Measurements from ENCODE around the gene SYNGR2.
A peak's percentile ranks its signal among the peaks of the same experiment; 100 is the strongest.

DNA sequence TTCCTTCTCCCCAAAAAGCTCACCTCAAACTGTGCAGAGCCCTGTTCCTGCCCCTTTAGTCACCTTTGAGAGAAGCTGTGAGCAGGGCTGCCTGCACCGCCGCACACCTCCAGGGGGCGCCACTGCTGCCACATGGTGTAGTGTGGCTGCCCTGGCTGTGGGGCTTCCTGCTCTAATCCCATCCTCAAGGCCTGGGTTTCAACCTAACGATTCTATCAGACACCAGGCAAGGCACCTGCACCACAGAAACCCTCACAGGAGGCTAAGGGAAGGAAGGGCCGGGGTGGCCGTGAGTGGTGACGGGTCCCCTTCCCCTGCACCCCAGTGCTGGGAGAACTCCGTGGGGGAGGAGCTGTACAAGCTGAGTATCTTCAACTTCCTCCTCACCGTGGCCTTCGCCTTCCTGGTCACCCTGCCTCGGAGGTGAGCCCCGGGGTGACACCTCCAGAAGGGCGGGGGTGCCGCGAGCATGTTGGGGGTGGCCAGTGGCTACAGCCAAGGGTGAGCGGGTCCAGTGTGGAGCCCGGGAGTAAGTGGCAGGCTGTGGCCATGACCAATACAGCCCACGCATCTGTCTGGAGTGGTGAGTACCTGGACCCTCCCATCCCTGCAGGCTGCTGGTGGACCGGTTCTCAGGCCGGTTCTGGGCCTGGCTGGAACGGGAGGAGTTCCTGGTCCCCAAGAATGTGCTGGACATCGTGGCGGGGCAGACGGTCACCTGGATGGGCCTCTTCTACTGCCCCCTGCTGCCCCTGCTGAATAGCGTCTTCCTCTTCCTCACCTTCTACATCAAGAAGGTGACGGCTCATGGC lies 30.8 kb upstream of the SYNGR2 start:
- peak; percentile 76 to 95 (median 77) for TF ChIP-seq CTCF (IDR thresholded peaks at IDR 0.05 in 2 of 3, conservative IDR thresholded peaks at IDR 0.05 in 1 of 3; ENCODE audit: insufficient read depth in 2 of 3, low read depth in 1 of 3, low read length in 3 of 3)
- no peak for TF ChIP-seq YBX1 (IDR thresholded peaks at IDR 0.05)
- TF ChIP-seq TEAD1 (CRISPR knock-in tag; IDR thresholded peaks at IDR 0.05) = peak; percentile 21 to 93; a peak in 2 of 4 replicates
- TF ChIP-seq ZNF449 (CRISPR knock-in tag; IDR thresholded peaks at IDR 0.05) = no peak
- no peak for TF ChIP-seq SAFB (IDR thresholded peaks at IDR 0.05; ENCODE audit: borderline replicate concordance, low read depth, low read length)
- no peak for TF ChIP-seq BCLAF1 (IDR thresholded peaks at IDR 0.05; ENCODE audit: borderline replicate concordance in 1 of 2, control insufficient read depth in 1 of 2, low read depth in 2 of 2, low read length in 1 of 2)
- TF ChIP-seq CCAR2 (IDR thresholded peaks at IDR 0.05; ENCODE audit: low read depth, low read length) = no peak
- no peak for TF ChIP-seq SRSF9 (IDR thresholded peaks at IDR 0.05; ENCODE audit: borderline replicate concordance, low read depth, low read length)
- no peak for TF ChIP-seq NFE2L1 (tag; IDR thresholded peaks at IDR 0.05; ENCODE audit: borderline replicate concordance, low read depth)
- TF ChIP-seq MEF2D (tag; conservative IDR thresholded peaks at IDR 0.05; ENCODE audit: low read depth) = no peak

All from K562 (cell line).